Neutrophil (primary cell): ENCODE data around the gene KCNIP1.

Experiments
- H3K27ac ChIP-seq: fragments of 200-600 bp; sonication (generic); 2 replicates; pipeline ENCODE4 v1.5.1; 2016; ENCODE audit warnings: mild to moderate bottlenecking, moderate library complexity
- H3K27me3 ChIP-seq: fragments of 200-600 bp; sonication (generic); 2 replicates; pipeline ENCODE4 v1.6.0; 2016; ENCODE audit warnings: mild to moderate bottlenecking
- H3K36me3 ChIP-seq: fragments of 200-600 bp; sonication (generic); 2 replicates; pipeline ENCODE4 v1.5.1; 2017
- H3K4me1 ChIP-seq, 2 experiments: fragments of 200-600 bp in 1 of 2; sonication (generic) in 1 of 2; 1 replicate in 1 of 2; 2 replicates in 1 of 2; pipeline versions ENCODE4 v1.5.1 to v1.6.1; 2013 to 2016; ENCODE audit warnings: low read depth in 1 of 2, low read length in 1 of 2, mild to moderate bottlenecking in 1 of 2, moderate library complexity in 1 of 2; ENCODE audit not compliant: control insufficient read depth in 1 of 2, insufficient read depth in 1 of 2
- H3K4me3 ChIP-seq, 2 experiments: fragments of 200-600 bp in 1 of 2; sonication (generic) in 1 of 2; 1 replicate in 1 of 2; 2 replicates in 1 of 2; pipeline ENCODE4 v1.5.1; 2013 to 2016; ENCODE audit warnings: low read depth in 1 of 2, low read length in 1 of 2, mild to moderate bottlenecking in 1 of 2, moderate library complexity in 1 of 2
- H3K9me3 ChIP-seq: fragments of 200-600 bp; sonication (generic); 2 replicates; pipeline ENCODE4 v1.5.1; 2016
- TF ChIP-seq, protein P1 (sequence below): fragments of 200-600 bp; sonication (generic); IDR thresholded peaks from 2 replicates; pipeline ENCODE4 v1.5.1; 2016; ENCODE audit warnings: antibody characterized with exemption

The KCNIP1 gene

DNA sequence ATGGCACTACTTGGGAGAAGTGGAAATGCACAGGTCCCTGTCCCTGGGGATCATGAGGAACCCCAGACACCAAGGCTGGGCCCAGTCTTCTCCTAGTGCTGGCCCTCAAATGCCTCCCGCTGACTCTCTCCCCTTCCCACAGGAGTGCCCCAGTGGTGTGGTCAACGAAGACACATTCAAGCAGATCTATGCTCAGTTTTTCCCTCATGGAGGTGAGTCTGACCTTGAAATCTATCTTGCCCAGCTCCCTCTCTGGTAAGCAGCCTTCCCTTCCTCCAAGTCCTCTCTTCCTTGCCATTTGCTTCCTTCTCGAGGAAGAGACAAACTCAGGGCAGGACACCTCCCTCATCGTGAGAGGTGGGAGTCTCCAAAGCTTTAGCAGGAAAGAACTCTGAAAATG, 216.4 kb downstream of the KCNIP1 start:
- no peaks in the 10 kb centered on the region for H3K36me3 ChIP-seq
- H3K27me3 ChIP-seq, result peaks cover 80% of the 10 kb centered on the region
- H3K4me1 ChIP-seq, result no peaks in the 10 kb centered on the region
- TF ChIP-seq, protein P1, sequence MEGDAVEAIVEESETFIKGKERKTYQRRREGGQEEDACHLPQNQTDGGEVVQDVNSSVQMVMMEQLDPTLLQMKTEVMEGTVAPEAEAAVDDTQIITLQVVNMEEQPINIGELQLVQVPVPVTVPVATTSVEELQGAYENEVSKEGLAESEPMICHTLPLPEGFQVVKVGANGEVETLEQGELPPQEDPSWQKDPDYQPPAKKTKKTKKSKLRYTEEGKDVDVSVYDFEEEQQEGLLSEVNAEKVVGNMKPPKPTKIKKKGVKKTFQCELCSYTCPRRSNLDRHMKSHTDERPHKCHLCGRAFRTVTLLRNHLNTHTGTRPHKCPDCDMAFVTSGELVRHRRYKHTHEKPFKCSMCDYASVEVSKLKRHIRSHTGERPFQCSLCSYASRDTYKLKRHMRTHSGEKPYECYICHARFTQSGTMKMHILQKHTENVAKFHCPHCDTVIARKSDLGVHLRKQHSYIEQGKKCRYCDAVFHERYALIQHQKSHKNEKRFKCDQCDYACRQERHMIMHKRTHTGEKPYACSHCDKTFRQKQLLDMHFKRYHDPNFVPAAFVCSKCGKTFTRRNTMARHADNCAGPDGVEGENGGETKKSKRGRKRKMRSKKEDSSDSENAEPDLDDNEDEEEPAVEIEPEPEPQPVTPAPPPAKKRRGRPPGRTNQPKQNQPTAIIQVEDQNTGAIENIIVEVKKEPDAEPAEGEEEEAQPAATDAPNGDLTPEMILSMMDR, result no peak
- H3K4me3 ChIP-seq, result no peak overlapping the region
- H3K9me3 ChIP-seq, result no peaks in the 10 kb centered on the region
- no peak overlapping the region for H3K27ac ChIP-seq

DNA sequence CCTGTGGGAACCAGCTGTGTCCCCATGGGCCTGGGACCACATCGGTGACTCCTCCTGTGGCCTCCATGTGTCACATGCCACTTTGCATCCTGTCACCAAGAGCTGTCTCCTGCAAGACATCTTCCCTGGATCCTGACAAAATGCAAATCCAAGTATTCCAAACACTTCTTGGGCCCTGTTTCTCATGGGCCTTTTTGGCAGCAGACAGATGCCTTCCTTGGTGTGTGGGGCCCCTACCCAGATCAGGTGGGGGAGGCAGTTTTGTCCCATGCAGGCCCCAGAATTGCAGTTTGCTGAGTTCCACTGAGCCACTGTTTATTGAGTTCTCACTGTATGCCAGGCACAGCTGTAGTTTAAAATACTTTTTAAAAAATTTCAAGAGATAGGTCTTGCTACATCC, 217.2 kb downstream of the KCNIP1 start:
- TF ChIP-seq, protein P1, result no peak
- peaks cover 75% of the 10 kb centered on the region for H3K27me3 ChIP-seq
- no peaks in the 10 kb centered on the region for H3K9me3 ChIP-seq
- H3K4me1 ChIP-seq, result no peaks in the 10 kb centered on the region
- H3K4me3 ChIP-seq, result no peak overlapping the region
- H3K27ac ChIP-seq, result no peak overlapping the region
- H3K36me3 ChIP-seq, result no peaks in the 10 kb centered on the region

DNA sequence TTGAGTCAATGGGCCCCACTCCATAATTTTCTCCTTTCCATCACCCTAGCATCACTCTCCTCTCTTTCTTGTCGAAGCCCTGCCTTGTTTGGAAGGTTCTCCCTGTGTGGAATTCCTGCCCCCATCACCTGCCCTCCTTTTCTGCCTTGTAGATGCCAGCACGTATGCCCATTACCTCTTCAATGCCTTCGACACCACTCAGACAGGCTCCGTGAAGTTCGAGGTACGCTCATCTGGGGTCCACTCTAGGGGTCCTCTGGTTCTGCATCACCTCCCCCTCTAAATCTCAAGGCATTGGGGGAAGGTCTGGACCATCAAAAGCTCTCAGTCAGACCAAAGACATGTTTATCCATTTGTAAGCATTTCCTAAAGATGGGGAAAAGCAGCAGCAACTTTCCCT, 217.9 kb downstream of the KCNIP1 start:
- no peaks in the 10 kb centered on the region for H3K9me3 ChIP-seq
- no peak overlapping the region for H3K27ac ChIP-seq
- TF ChIP-seq, protein P1, result no peak
- H3K36me3 ChIP-seq, result no peaks in the 10 kb centered on the region
- peaks cover 74% of the 10 kb centered on the region for H3K27me3 ChIP-seq
- H3K4me1 ChIP-seq, result no peaks in the 10 kb centered on the region
- H3K4me3 ChIP-seq, result no peak overlapping the region

DNA sequence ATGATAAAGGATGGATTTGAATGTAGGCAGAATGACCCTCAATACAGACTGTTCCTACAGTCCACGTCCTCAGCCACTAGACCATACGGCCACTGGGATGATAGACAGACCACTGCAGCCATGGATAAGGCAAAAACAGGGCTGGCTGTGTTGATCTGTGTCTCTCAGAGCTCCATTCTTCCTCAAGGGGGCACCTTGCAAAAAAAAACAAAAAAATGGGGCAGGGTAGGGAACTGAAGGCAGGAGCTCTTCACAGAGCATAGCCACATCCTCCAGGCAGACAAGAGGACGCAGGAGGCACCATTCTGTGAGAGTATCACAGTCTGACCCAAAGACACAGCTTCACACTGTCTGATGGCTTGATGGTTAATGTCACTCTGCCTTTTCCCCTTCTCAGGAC, 218.5 kb downstream of the KCNIP1 start:
- Histone ChIP-seq H3K36me3 (no peaks in the 10 kb centered on the region), H3K27me3 (peaks cover 74% of the 10 kb centered on the region)
- TF ChIP-seq, protein P1, result no peak

DNA sequence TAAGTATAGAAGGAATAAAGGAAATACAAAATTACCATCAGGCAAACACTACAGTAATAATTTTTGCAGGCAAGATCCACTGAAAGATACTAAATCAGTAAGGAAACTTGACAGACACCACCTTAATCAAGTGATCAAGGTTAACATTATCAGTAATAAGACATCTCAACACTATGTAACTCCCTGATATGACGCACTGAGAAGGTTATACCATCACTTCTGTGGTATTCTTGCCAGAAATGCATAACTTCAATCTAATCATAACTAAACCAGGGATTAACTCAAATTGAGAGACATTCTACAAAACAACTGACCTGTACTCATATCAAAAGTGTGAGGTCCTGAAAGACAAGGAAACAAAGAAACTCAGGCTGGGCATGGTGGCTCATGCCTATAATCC, 227.2 kb downstream of the KCNIP1 start:
- no peaks in the 10 kb centered on the region for H3K9me3 ChIP-seq
- H3K27ac ChIP-seq, result no peak overlapping the region
- TF ChIP-seq, protein P1, result no peak
- H3K4me1 ChIP-seq, result no peaks in the 10 kb centered on the region
- H3K27me3 ChIP-seq, result peaks cover 52% of the 10 kb centered on the region
- no peaks in the 10 kb centered on the region for H3K36me3 ChIP-seq
- no peak overlapping the region for H3K4me3 ChIP-seq

More for the DNA sequence above, 218.5 kb downstream of the KCNIP1 start:
- Histone ChIP-seq H3K27ac (no peak overlapping the region), H3K9me3 (no peaks in the 10 kb centered on the region), H3K4me1 (no peaks in the 10 kb centered on the region), H3K4me3 (no peak overlapping the region)

DNA sequence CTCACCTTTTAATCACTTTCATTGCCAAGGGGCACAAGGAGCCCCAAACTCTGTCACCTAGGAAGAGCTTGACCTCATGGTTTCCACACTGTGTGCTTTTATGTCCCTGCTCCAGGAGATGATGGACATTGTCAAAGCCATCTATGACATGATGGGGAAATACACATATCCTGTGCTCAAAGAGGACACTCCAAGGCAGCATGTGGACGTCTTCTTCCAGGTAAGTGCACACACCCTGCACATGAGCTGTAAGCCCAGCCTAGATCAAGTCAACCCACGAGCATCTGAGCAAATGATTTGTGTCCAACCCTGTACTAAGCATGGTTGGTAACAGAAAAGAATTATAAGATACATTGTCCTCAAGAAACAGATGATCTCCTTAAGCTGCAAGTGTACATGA, 228.9 kb downstream of the KCNIP1 start:
- TF ChIP-seq, protein P1, result no peak
- Histone ChIP-seq H3K36me3 (no peaks in the 10 kb centered on the region), H3K27me3 (peaks cover 43% of the 10 kb centered on the region), H3K9me3 (no peaks in the 10 kb centered on the region), H3K4me1 (no peaks in the 10 kb centered on the region), H3K27ac (no peak overlapping the region), H3K4me3 (no peak overlapping the region)
